Measurements from ENCODE around the gene SPOCK1.

The SPOCK1 gene

DNA sequence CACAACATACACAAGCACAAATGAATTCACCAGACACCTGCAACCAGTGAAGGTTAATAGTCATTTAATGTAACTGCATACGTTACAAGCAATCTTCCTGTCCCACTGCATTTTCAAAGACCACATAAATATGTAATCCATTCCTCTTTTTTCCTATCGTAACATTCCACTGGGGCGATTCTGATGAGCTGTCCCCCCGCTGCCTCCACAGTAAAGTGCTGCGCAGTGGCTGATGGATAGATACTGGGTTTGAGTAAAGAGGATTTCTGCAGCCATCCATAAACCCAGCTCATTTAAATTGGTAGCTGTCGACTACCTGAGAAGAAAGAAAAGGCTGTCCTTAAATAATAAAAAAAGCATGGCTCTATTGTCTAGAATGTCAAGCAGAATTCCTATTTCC is 181.1 kb downstream of the SPOCK1 start:
- H3K4me3 ChIP-seq (ENCODE audit: low read depth in 1 of 2, low read length in 1 of 2), result no peak overlapping the region
- H3K27me3 ChIP-seq, result peaks cover 28% of the 10 kb centered on the region
- H3K9me3 ChIP-seq, result no peaks in the 10 kb centered on the region
- no peaks in the 10 kb centered on the region for H3K4me1 ChIP-seq (ENCODE audit: control insufficient read depth in 1 of 2, insufficient read depth in 1 of 2, low read depth in 1 of 2, low read length in 1 of 2)
- no peak overlapping the region for H3K27ac ChIP-seq
- TF ChIP-seq, protein P1, sequence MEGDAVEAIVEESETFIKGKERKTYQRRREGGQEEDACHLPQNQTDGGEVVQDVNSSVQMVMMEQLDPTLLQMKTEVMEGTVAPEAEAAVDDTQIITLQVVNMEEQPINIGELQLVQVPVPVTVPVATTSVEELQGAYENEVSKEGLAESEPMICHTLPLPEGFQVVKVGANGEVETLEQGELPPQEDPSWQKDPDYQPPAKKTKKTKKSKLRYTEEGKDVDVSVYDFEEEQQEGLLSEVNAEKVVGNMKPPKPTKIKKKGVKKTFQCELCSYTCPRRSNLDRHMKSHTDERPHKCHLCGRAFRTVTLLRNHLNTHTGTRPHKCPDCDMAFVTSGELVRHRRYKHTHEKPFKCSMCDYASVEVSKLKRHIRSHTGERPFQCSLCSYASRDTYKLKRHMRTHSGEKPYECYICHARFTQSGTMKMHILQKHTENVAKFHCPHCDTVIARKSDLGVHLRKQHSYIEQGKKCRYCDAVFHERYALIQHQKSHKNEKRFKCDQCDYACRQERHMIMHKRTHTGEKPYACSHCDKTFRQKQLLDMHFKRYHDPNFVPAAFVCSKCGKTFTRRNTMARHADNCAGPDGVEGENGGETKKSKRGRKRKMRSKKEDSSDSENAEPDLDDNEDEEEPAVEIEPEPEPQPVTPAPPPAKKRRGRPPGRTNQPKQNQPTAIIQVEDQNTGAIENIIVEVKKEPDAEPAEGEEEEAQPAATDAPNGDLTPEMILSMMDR (IDR thresholded peaks at IDR 0.05), result no peak
- no peaks in the 10 kb centered on the region for H3K36me3 ChIP-seq

DNA sequence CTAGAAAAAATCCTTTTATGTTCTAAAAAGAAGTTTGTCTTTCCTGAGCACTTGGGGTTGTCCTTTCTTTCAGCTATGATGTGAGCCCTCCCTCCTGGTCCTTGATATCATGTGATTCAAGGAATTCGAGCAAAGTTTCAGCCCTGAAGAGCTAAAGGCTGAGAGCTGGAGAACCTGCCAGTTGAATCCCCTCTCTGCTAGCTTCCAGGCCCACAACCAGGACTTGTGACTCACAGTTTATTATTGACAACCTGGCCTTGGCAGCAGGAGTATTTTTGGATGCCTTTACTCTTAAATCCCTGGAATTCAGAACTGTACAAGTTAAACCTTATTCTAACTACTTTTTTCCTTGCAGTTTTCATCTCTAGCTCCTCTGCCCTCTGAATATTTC is 182.8 kb downstream of the SPOCK1 start:
- H3K27ac ChIP-seq, result no peak overlapping the region
- no peaks in the 10 kb centered on the region for H3K4me1 ChIP-seq (ENCODE audit: control insufficient read depth in 1 of 2, insufficient read depth in 1 of 2, low read depth in 1 of 2, low read length in 1 of 2)
- H3K9me3 ChIP-seq, result no peaks in the 10 kb centered on the region
- no peak overlapping the region for H3K4me3 ChIP-seq (ENCODE audit: low read depth in 1 of 2, low read length in 1 of 2)
- H3K27me3 ChIP-seq, result peaks cover 28% of the 10 kb centered on the region
- TF ChIP-seq, protein P1 (IDR thresholded peaks at IDR 0.05), result no peak
- no peaks in the 10 kb centered on the region for H3K36me3 ChIP-seq

DNA sequence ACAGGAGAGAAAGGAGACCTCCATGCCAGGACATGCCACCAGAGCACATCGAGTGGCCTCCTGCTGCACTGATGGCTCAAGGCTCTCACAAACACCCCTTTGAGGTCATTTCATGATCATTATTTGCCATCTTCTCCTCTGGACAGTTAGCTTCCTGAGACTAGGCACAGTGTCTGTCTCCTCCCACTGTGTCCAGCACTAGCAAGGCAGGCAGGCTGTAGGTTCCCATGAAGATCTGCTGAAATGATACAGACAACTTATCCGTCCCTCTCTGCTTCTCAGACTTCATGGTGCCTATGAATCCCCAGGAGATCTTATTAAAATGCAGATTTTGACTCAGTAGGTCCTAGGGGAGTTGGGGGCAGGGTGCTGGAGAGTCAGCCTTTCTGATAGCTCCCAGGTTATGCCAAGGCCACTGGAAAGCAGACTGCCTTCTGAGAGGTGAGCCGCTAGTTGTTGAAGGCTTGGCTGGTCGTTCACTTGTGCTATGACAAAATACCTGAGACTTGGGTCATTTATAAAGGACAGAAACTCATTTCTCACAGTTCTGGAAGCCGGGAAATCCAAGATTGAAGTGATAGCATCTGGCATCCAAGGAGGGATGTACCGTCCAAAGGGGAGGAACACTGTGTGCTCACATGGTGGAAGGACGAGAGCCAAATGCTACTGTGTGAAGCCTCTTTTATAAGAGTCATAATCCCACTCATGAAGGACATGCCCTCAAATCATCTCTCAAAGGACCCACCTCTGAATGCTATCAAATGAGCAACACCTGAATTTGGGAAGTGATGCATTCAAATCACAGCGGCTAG is 183.4 kb downstream of the SPOCK1 start:
- Histone ChIP-seq H3K4me3 (ENCODE audit: low read depth in 1 of 2, low read length in 1 of 2) (no peak overlapping the region), H3K4me1 (ENCODE audit: control insufficient read depth in 1 of 2, insufficient read depth in 1 of 2, low read depth in 1 of 2, low read length in 1 of 2) (no peaks in the 10 kb centered on the region), H3K9me3 (no peaks in the 10 kb centered on the region), H3K27me3 (peaks cover 28% of the 10 kb centered on the region), H3K27ac (no peak overlapping the region), H3K36me3 (no peaks in the 10 kb centered on the region)
- TF ChIP-seq, protein P1 (IDR thresholded peaks at IDR 0.05), result no peak

DNA sequence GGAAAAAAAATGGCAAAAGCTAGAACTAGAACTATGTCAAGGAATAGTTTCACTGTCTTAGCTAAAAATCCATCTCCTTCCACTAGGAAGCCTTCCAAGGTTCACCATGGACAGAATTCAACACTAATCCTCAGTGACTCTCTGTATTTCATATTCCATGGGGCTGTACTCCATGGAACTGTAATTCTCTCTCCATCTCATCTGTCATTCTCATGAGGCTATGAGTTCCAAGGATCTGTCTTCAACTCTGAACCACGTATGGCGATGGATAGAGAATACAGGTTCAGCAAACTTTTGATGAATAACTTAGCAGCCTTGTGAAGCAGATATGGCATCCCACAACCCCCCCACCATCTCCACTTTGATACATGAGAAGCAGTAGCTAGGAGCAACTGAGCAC is 184.0 kb downstream of the SPOCK1 start:
- Histone ChIP-seq H3K4me1 (ENCODE audit: control insufficient read depth in 1 of 2, insufficient read depth in 1 of 2, low read depth in 1 of 2, low read length in 1 of 2) (no peaks in the 10 kb centered on the region), H3K27ac (no peak overlapping the region), H3K9me3 (no peaks in the 10 kb centered on the region), H3K27me3 (peaks cover 28% of the 10 kb centered on the region), H3K4me3 (ENCODE audit: low read depth in 1 of 2, low read length in 1 of 2) (no peak overlapping the region), H3K36me3 (no peaks in the 10 kb centered on the region)
- TF ChIP-seq, protein P1 (IDR thresholded peaks at IDR 0.05), result no peak

DNA sequence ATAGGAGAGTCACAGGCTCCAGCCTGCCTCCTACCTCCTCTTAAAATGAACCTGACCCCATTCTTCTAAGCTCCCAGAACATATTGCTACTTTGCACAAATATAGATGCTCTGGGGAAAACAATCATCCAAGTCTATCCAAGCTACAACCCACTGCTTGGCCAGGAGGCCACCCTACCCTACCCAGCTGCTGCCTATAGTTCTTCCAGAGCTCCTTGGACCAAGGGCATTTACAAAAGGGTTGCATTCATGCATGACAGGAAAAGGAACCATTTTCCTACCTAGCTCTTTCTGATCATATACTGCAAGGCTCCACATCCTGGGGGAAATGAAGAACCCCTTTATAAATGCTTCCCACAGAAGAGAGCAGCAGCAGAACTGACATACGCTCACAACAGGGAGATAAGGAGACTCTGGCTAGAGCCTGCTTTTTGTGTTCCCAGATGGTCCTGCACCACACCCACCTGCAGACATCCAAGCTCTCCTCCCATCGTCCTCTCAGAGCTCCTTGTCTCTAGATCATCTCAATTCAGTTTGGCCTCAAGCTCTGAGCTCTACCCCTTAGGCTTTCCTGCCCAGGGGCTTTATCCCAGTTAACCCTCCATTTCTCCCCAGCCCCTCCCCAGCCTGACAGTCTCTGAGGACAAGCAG is 185.5 kb downstream of the SPOCK1 start:
- H3K27ac ChIP-seq, result no peak overlapping the region
- no peaks in the 10 kb centered on the region for H3K9me3 ChIP-seq
- no peak overlapping the region for H3K4me3 ChIP-seq (ENCODE audit: low read depth in 1 of 2, low read length in 1 of 2)
- TF ChIP-seq, protein P1 (IDR thresholded peaks at IDR 0.05), result no peak
- no peaks in the 10 kb centered on the region for H3K4me1 ChIP-seq (ENCODE audit: control insufficient read depth in 1 of 2, insufficient read depth in 1 of 2, low read depth in 1 of 2, low read length in 1 of 2)
- H3K36me3 ChIP-seq, result no peaks in the 10 kb centered on the region
- H3K27me3 ChIP-seq, result peaks cover 20% of the 10 kb centered on the region
